IMR-90 (cell line): ENCODE results near the gene CEL. TPM values are rescaled to one million over a fixed set of nuclear protein-coding genes. Genes with fewer than 3 reads are reported as not detected.

Experiments used
- CHD1 ChIP-seq: IDR thresholded peaks from 2 replicates; pipeline ENCODE4 v1.6.1; 2012; ENCODE audit warnings: low read depth, low read length, improper control_type of control experiment
- MAFK ChIP-seq: IDR thresholded peaks from 2 replicates; pipeline ENCODE4 v1.6.1; 2012; ENCODE audit warnings: low read depth, low read length, improper control_type of control experiment
- MXI1 ChIP-seq: IDR thresholded peaks from 2 replicates; pipeline ENCODE4 v1.6.1; 2012; ENCODE audit warnings: low read depth, mild to moderate bottlenecking, low read length, moderate library complexity, borderline replicate concordance
- NFE2L2 ChIP-seq: fragments of 150-350 bp; IDR thresholded peaks from 2 replicates; pipeline ENCODE4 v1.6.1; 2016; ENCODE audit warnings: low read depth, mild to moderate bottlenecking, low read length
- POLR2A ChIP-seq: IDR thresholded peaks from 2 replicates; pipeline ENCODE4 v1.6.1; 2012; ENCODE audit warnings: mild to moderate bottlenecking, low read depth, low read length
- RAD21 ChIP-seq: IDR thresholded peaks from 2 replicates; pipeline ENCODE4 v1.6.1; 2012; ENCODE audit warnings: low read length, improper control_type of control experiment
- polyA plus RNA-seq, 3 experiments: library from polyadenylated mRNA; depleted of rRNA; stranded (reverse); fragments of >200 nt; gene quantifications; 2 replicates each; pipeline ENCODE4 v1.2.3, GENCODE V29; 2012; ENCODE audit warnings: low replicate concordance in 1 of 3
- total RNA-seq: library from RNA; depleted of rRNA; stranded (reverse); fragments of >200 nt; gene quantifications from 2 replicates; pipeline ENCODE4 v1.2.3, GENCODE V29; 2012
- TF ChIP-seq, protein P1 (sequence below): fragments of 150-350 bp; IDR thresholded peaks from 2 replicates; pipeline ENCODE4 v1.6.1; 2017; ENCODE audit warnings: mild to moderate bottlenecking, antibody characterized with exemption, low read length, low read depth

Gene CEL
- total and polyA plus RNA-seq, 2 of the 4 experiments (the other 2 are of a cell fraction) = under 0.01 to 0.75 TPM

- TF ChIP-seq, protein P1, sequence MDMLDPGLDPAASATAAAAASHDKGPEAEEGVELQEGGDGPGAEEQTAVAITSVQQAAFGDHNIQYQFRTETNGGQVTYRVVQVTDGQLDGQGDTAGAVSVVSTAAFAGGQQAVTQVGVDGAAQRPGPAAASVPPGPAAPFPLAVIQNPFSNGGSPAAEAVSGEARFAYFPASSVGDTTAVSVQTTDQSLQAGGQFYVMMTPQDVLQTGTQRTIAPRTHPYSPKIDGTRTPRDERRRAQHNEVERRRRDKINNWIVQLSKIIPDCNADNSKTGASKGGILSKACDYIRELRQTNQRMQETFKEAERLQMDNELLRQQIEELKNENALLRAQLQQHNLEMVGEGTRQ = no peak
- TF ChIP-seq MXI1 (no peak), MAFK (no peak), RAD21 (no peak), POLR2A (no peak), NFE2L2 (no peak), CHD1 (no peak)
These were observed 55.7 kb downstream of the CEL start (continued) for GRCh38 chr9:133117271-133118178.
